ENCODE results near the gene FRS2. TPM values are rescaled to one million over a fixed set of nuclear protein-coding genes. Genes with fewer than 3 reads are reported as not detected.

Gene FRS2
- total RNA-seq, 1 experiment from 2014 or later, result 87.5 TPM

Other genes starting within 250 kb of the FRS2 start
- gene CPSF6, start 230.8 kb upstream of the FRS2 start, total RNA-seq (2014; rRNA removed; shearing (Covaris generic)), result 24.4 and 35.7 TPM in 2 replicates
- not detected in 2 replicates for gene LYZ, start 122.0 kb upstream of the FRS2 start, total RNA-seq (2014; rRNA removed; shearing (Covaris generic))
- 29.6 and 65.9 TPM in 2 replicates for gene YEATS4, start 110.6 kb upstream of the FRS2 start, total RNA-seq (2014; rRNA removed; shearing (Covaris generic))
- gene CCT2, start 115.1 kb downstream of the FRS2 start, total RNA-seq (2014; rRNA removed; shearing (Covaris generic)), result 365 and 382 TPM in 2 replicates
- gene LRRC10, start 140.5 kb downstream of the FRS2 start, total RNA-seq (2014; rRNA removed; shearing (Covaris generic)), result not detected in 2 replicates
- gene BEST3, start 228.9 kb downstream of the FRS2 start, total RNA-seq (2014; rRNA removed; shearing (Covaris generic)), result not detected in 2 replicates